RWPE2 (cell line): Measurements from ENCODE around the gene COG4.

Experiments
- ATAC-seq: fragments of 200-7000 bp; cut with Tn5 transposase; 3 replicates; pipeline ENCODE4 v1.9.1; 2021; ENCODE audit warnings: low read depth
- DNase-seq: peaks from one replicate; pipeline ENCODE4 v3.0.0-alpha.2; 2020; ENCODE audit warnings: low spot score
- H3K27ac ChIP-seq: fragments of 450-650 bp; 2 replicates; pipeline ENCODE4 v1.5.1; 2017; ENCODE audit warnings: mild to moderate bottlenecking; ENCODE audit not compliant: poor library complexity, severe bottlenecking
- H3K27me3 ChIP-seq: fragments of 250-450 bp; sonication (Bioruptor Pico); 2 replicates; pipeline ENCODE4 v1.5.1; 2021; ENCODE audit warnings: mild to moderate bottlenecking, moderate library complexity; ENCODE audit not compliant: insufficient read depth, poor library complexity, severe bottlenecking
- H3K36me3 ChIP-seq: fragments of 250-450 bp; sonication (Bioruptor Pico); 2 replicates; pipeline ENCODE4 v1.5.1; 2020; ENCODE audit warnings: low read depth, mild to moderate bottlenecking, moderate library complexity
- H3K4me1 ChIP-seq: fragments of 250-450 bp; sonication (Bioruptor Pico); 2 replicates; pipeline ENCODE4 v1.5.1; 2021; ENCODE audit warnings: mild to moderate bottlenecking, moderate library complexity; ENCODE audit not compliant: insufficient read depth, poor library complexity, severe bottlenecking
- H3K4me3 ChIP-seq: fragments of 250-450 bp; sonication (Bioruptor Pico); 2 replicates; pipeline ENCODE4 v1.5.1; 2021; ENCODE audit warnings: mild to moderate bottlenecking, moderate library complexity; ENCODE audit not compliant: severe bottlenecking
- H3K9me3 ChIP-seq: fragments of 250-450 bp; sonication (Bioruptor Pico); 2 replicates; pipeline ENCODE4 v1.5.1; 2021; ENCODE audit warnings: mild to moderate bottlenecking, moderate library complexity; ENCODE audit not compliant: severe bottlenecking
- CTCF ChIP-seq: fragments of 450-650 bp; IDR thresholded peaks from one replicate; pipeline ENCODE4 v1.5.1; 2017; ENCODE audit warnings: mild to moderate bottlenecking, moderate library complexity; ENCODE audit not compliant: poor library complexity, severe bottlenecking

COG4 gene

DNA sequence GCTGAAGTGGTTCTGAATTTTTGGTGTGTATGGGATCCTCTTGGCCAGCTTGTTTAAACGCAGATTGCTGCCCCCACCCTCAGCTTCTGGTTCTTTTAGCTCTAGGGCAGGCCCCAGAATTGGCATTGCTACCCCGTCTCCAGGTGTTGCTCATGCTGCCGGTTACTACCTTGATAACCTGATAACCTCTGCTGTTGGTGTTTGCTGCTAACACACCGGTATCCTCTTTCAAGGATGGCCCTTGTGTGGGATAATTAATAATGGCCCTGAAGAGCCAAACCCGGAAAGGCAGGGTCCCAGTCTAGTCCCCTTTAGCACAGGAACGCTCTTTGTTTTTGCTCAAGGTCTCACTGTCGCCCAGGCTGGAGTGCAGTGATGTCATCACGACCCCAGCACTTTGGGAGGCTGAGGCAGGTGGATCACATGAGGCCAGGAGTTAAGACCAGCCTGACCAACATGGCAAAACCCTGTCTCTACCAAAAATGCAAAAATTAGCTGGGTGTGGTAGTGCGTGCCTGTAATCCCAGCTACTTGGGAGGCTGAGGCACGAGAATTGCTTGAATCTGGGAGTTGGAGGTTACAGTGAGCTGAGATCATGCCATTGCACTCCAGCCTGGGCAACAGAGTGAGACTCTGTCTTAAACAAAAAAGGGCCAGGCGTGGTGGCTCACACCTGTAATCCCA is 83.2 kb downstream of the COG4 start:
- DNase-seq: no peak
- H3K27ac ChIP-seq: no peak overlapping the region
- H3K9me3 ChIP-seq: no peaks in the 10 kb centered on the region
- no peak overlapping the region for H3K4me3 ChIP-seq
- no peak for ATAC-seq
- H3K27me3 ChIP-seq: no peaks in the 10 kb centered on the region
- no peak for TF ChIP-seq CTCF
- H3K36me3 ChIP-seq: no peaks in the 10 kb centered on the region
- H3K4me1 ChIP-seq: peaks cover 11% of the 10 kb centered on the region

- peaks cover 3% of the 10 kb centered on the region; the same call in 1 of the 2 replicates for H3K36me3 ChIP-seq
- ATAC-seq (peak; percentile 94), DNase-seq (peak; percentile 94)
- peak within 1 kb of the TSS; percentile 43 for H3K27ac ChIP-seq
- peaks cover 11% of the 10 kb centered on the region for H3K4me1 ChIP-seq
- H3K27me3 ChIP-seq: no peaks in the 10 kb centered on the region
- peak within 1 kb of the TSS; percentile 97 for H3K4me3 ChIP-seq
- no peak for TF ChIP-seq CTCF
- no peaks in the 10 kb centered on the region for H3K9me3 ChIP-seq
These were observed 84.1 kb downstream of the COG4 start, which contains the start of gene ST3GAL2 for GRCh38 chr16:70438969-70439862. Gene ST3GAL2 (minus strand): TSS chr16:70439100. CDS start chr16:70398530, 40,570 bp downstream.

DNA sequence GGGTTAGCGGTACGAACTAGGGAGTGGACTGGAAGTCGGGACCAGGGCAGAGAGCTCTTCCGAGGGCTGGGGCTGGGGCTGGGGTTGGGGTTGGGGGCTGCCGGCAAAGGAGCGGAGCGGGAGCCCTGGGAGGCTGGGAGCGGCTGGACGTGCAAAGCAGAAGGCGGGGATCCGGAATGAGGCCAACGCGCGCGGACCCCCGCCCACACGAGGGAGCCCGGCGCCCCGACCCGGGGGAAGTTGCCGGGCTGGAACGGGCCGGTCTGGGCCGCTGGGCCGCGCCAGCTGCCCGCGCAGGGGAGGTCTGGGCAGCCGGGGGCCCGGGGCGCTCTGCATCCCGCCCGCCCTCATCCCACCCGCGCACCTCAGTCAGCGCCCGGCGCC is 84.8 kb downstream of the COG4 start:
- Histone ChIP-seq H3K4me3 (peak overlapping the region; percentile 97), H3K27me3 (no peaks in the 10 kb centered on the region), H3K9me3 (no peaks in the 10 kb centered on the region), H3K36me3 (peaks cover 8% of the 10 kb centered on the region; the same call in 1 of the 2 replicates), H3K27ac (peak overlapping the region; percentile 43), H3K4me1 (peaks cover 17% of the 10 kb centered on the region)
- peak; percentile 3; the same call in 1 of the 3 replicates for ATAC-seq
- TF ChIP-seq CTCF: peak; percentile 11
- no peak for DNase-seq

DNA sequence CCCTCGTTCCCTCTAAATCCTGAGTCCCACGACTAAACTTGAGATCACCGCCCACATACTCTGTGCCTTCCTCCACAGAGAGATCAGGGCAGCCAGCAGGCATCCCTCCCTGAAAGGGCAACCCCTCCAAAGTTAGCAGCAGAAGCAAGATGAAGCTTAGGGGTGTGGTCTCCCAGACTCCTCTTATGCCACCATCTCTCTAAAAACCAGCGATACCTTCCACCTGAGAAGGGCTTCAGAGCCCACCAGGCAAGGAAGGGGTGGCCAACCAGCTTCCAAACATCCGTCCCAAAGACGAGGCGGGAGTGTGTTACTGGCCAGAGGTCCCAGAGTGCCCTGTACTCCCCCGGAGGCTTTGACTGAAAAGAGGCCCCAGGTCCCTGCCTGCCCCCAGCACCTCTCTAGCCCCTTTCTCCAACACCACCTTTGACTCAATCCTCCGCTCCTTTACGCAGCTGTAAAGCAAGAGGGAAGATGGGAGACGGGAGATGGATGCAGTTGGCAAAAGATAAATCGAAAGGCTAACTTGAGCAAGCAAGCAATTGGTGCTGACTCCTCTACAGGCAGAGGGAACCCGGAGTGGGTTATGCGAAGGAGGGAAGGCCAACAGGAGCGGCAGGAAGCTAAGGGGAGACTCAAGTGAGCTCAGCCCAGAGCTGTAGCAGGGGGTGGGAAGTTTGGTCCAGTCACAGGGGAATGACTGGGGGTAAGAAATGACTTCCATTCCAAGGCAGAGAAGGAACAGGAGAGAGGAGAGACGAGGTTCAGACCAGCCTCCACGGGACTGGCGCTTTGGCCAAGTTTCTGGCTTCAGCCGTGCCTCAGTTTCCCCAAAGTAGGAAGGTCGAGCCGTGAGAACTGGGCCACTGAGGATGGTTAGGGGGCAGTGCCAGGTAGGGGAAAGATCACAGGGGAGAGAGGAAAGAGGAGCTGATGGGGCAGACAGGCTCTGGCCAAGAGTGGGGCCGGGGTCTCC is 85.5 kb downstream of the COG4 start:
- ATAC-seq (peak; percentile 41), DNase-seq (no peak)

More for the DNA sequence above, 85.5 kb downstream of the COG4 start:
- no peaks in the 10 kb centered on the region for H3K9me3 ChIP-seq
- peaks cover 8% of the 10 kb centered on the region; the same call in 1 of the 2 replicates for H3K36me3 ChIP-seq
- no peaks in the 10 kb centered on the region for H3K27me3 ChIP-seq
- peak overlapping the region; percentile 43 for H3K27ac ChIP-seq
- peak overlapping the region; percentile 97 for H3K4me3 ChIP-seq
- TF ChIP-seq CTCF: no peak
- peaks cover 18% of the 10 kb centered on the region for H3K4me1 ChIP-seq
